Vagina (tissue), 2 donors: ENCODE results near the gene ISG20. TPM values are rescaled to one million over a fixed set of nuclear protein-coding genes. Genes with fewer than 3 reads are reported as not detected.

Source experiments
- DNase-seq, 2 donors: peaks; one replicate each; pipeline ENCODE4 v3.0.0-alpha.2; 2017; ENCODE audit errors: extremely low spot score in 2 of 2
- H3K27ac ChIP-seq: fragments of 200-600 bp; sonication (generic); one replicate; pipeline ENCODE4 v1.5.1; 2019
- H3K27me3 ChIP-seq: fragments of 200-600 bp; sonication (generic); one replicate; pipeline ENCODE4 v1.5.1; 2019
- H3K36me3 ChIP-seq, 2 donors: fragments of 200-600 bp; sonication (generic); one replicate each; pipeline ENCODE4 v1.5.1; 2017 to 2019
- H3K4me1 ChIP-seq: fragments of 200-600 bp; sonication (generic); one replicate; pipeline ENCODE4 v1.5.1; 2019
- H3K4me3 ChIP-seq, 2 donors: fragments of 200-600 bp; sonication (generic); 1 replicate in 1 of 2; 2 replicates in 1 of 2; pipeline ENCODE4 v1.5.1; 2016 to 2019
- H3K9me3 ChIP-seq: fragments of 200-600 bp; sonication (generic); one replicate; pipeline ENCODE4 v1.5.1; 2019
- POLR2A ChIP-seq, 2 donors: fragments of 450-650 bp; IDR thresholded peaks; one replicate each; pipeline ENCODE4 v1.6.1; 2017; ENCODE audit warnings: antibody characterized with exemption in 2 of 2, mild to moderate bottlenecking in 2 of 2, moderate library complexity in 2 of 2
- POLR2AphosphoS5 ChIP-seq, 2 donors: sonication (generic); formaldehyde crosslinking; IDR thresholded peaks; one replicate each; pipeline ENCODE4 v1.9.0; 2017; ENCODE audit warnings: antibody characterized with exemption in 2 of 2, mild to moderate bottlenecking in 2 of 2, low read depth in 1 of 2; ENCODE audit not compliant: insufficient read depth in 1 of 2
- intact Hi-C: fragments of 100-400 bp; cut with DNase I; formaldehyde crosslinking; loops from one replicate; pipeline ENCODE4 v1.15.1; 2023
- total RNA-seq: library from RNA; depleted of rRNA; stranded (reverse); fragments of >200 nt; gene quantifications from one replicate; pipeline ENCODE4 v1.2.3, GENCODE V29; 2016
- TF ChIP-seq, protein P1 (sequence below), 3 experiments: fragments of 450-650 bp in 2 of 3; fragments of 200-600 bp in 1 of 3; sonication (generic) in 1 of 3; IDR thresholded peaks; one replicate each; pipeline ENCODE4 v1.5.1; 2017 to 2019; ENCODE audit warnings: antibody characterized with exemption in 3 of 3, mild to moderate bottlenecking in 2 of 3, moderate library complexity in 2 of 3

Gene ISG20
- total RNA-seq, 1 donor from 2014 or later = 15.7 TPM

DNA sequence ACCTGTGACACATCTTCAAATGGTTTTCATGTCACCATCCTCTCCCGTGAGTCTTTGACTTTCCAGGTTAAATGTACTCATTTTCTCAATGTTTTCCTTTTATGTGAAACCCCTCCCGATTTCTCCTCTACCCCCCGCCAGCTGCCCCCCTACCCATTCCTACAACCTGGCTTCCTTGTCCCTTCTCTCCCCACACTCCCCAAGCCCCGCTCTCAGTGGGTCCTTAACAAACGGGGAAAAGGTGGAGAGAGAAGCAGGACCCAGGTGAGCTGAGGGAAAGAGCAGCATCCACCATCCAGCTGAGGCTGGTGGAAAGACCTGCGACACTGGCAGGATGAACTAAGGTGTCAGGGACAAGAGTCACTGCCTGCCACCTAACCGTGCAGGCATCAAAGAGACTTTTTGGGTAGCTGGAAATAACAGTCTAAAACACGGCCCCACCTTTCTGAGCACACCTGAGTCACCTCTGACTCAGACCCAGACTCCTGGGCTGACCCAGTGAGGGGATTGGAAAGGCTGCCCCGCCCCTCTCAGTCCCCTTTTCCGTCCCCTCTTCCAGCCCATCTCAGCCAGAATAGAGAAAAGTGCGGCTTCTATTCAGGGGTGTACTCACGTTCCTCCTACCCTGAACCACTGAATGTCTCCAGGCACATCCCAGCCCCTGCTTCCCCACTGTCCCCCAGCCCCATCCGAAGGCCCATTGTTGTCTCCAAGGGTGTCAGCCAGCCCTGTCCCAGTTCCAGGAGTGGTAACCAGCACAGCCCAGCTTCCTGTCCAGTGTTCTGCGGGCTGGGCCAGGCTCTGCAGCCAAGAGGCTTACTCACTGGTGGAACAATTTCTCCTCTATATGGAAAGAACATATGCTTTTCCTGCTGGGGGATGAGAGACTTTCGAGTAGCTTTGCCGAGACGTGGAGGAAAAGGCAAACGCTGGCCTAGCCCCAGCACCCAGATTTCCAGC is 20.4 kb downstream of the ISG20 start:
- Histone ChIP-seq H3K4me1 (peaks cover 9% of the 10 kb centered on the region), H3K27ac (no peak overlapping the region), H3K9me3 (no peaks in the 10 kb centered on the region), H3K36me3 (no peaks in the 10 kb centered on the region), H3K4me3 (no peak overlapping the region), H3K27me3 (no peaks in the 10 kb centered on the region)
- no peak for TF ChIP-seq POLR2AphosphoS5 (IDR thresholded peaks at IDR 0.05; ENCODE audit: insufficient read depth in 1 of 2, low read depth in 1 of 2)
- TF ChIP-seq, protein P1, sequence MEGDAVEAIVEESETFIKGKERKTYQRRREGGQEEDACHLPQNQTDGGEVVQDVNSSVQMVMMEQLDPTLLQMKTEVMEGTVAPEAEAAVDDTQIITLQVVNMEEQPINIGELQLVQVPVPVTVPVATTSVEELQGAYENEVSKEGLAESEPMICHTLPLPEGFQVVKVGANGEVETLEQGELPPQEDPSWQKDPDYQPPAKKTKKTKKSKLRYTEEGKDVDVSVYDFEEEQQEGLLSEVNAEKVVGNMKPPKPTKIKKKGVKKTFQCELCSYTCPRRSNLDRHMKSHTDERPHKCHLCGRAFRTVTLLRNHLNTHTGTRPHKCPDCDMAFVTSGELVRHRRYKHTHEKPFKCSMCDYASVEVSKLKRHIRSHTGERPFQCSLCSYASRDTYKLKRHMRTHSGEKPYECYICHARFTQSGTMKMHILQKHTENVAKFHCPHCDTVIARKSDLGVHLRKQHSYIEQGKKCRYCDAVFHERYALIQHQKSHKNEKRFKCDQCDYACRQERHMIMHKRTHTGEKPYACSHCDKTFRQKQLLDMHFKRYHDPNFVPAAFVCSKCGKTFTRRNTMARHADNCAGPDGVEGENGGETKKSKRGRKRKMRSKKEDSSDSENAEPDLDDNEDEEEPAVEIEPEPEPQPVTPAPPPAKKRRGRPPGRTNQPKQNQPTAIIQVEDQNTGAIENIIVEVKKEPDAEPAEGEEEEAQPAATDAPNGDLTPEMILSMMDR (IDR thresholded peaks at IDR 0.05) = no peak
- TF ChIP-seq POLR2A (IDR thresholded peaks at IDR 0.05) = no peak
- DNase-seq = peak in 1 of 2 donors; percentile 93
- intact Hi-C loops = loop anchor here (5.0 kb wide), 1 partner anchor 173 kb away; no protein-coding TSS in a partner anchor

DNA sequence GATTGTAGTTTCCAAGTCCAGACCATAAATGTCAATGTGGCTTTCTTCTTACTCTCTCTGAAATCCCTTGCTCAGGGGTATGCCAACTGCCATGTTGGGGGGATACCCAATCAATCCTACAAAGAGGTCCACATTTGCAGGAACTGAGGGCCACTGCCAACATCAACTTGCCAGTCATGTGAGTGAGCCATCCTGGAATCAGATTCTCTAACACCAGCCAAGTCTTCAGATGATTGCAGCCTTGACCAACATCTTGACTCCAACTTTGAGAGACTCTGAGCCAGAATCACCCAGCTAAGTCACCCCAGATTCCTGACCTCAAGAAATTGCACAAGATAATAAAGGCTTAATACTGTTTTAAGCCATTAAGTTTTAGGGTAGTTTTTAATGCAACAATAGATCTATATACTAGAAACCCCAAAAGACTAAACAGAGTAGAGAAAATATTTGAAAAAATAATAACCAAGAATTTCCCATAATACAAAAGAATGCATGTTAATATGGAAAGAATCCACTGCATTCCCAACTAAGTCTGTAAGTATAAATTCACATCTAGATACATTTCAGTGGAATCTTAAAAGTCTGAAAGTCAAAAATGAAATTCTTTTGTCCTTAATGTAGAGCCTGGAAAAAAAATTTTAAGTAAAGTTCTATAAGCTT is 22.4 kb downstream of the ISG20 start:
- Histone ChIP-seq H3K9me3 (no peaks in the 10 kb centered on the region), H3K27ac (no peak overlapping the region), H3K4me1 (peaks cover 9% of the 10 kb centered on the region), H3K27me3 (no peaks in the 10 kb centered on the region), H3K36me3 (no peaks in the 10 kb centered on the region), H3K4me3 (no peak overlapping the region)
- intact Hi-C loops = no loop called here
- no peak for TF ChIP-seq POLR2AphosphoS5 (IDR thresholded peaks at IDR 0.05; ENCODE audit: insufficient read depth in 1 of 2, low read depth in 1 of 2)
- DNase-seq = no peak

DNA sequence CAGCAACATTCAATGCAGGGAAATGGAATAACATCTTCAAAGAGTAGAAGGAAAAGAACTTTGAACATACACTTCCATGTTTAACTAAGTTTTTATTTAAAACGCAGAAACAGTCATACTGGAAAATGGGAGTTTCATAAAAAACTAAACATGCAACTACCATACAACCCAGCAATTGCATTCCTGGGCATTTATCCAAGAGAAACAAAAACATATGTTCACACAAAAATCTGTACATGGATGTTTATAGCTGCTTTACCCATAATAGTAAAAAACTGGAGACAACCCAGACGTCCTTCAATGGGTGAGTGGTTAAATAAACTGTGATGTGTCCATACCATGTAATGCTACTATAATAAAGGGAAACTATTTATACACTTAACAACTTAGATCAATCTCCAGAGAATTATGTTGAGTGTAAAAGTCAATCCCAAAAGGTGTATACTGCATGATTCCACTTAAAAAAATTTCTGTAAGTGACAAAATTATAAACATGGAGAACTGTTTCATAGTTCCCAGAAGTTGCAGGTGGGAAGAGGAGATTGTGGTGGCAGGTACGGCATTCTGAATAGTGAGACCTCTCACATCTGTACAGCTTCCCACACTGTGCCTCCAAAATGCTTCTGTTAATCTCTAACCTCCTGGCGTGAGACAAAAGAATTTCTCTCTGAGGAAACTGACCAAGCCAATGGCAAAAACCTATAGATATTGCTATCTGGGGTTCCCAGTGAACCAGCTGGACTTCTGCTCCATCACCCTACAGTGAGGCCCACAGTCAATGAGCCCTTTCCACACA is 23.1 kb downstream of the ISG20 start:
- H3K4me3 ChIP-seq = no peak overlapping the region
- no peak for DNase-seq
- H3K9me3 ChIP-seq = no peaks in the 10 kb centered on the region

DNA sequence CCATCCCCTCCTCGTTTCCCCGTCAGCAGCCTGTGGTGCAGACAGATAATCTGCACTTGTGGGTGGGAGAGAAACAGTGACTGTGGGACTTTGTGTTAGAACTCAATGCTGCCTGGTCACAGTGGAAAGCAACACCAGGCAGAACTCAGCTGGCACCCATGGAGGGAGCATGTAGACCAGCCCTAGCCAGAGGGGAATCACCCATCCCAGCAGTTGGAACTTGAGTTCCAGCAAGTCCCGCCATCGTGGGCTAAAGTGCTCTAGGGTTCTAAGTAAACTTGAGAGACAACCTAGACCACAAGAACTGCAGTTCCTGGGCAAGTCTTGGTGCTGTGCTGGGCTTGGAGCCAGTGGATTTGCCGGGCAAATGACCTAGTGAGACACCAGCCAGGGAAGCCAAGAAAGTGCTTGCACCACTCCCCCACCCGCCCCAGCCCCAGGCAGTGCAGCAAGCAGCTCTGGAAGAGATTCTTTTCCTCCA is 24.4 kb downstream of the ISG20 start:
- H3K27ac ChIP-seq = no peak overlapping the region
- peak in 1 of 2 donors; percentile 89 for DNase-seq
- TF ChIP-seq, protein P1 (IDR thresholded peaks at IDR 0.05) = no peak
- TF ChIP-seq POLR2A (IDR thresholded peaks at IDR 0.05) = no peak
- H3K4me3 ChIP-seq = no peak overlapping the region
- H3K36me3 ChIP-seq = no peaks in the 10 kb centered on the region
- H3K9me3 ChIP-seq = no peaks in the 10 kb centered on the region
- H3K27me3 ChIP-seq = no peaks in the 10 kb centered on the region
- intact Hi-C loops = no loop called here
- peaks cover 9% of the 10 kb centered on the region for H3K4me1 ChIP-seq

More for the DNA sequence above, 23.1 kb downstream of the ISG20 start:
- H3K36me3 ChIP-seq = no peaks in the 10 kb centered on the region
- H3K27me3 ChIP-seq = no peaks in the 10 kb centered on the region
- intact Hi-C loops = no loop called here
- no peak for TF ChIP-seq POLR2AphosphoS5 (IDR thresholded peaks at IDR 0.05; ENCODE audit: insufficient read depth in 1 of 2, low read depth in 1 of 2)
- TF ChIP-seq, protein P1 (IDR thresholded peaks at IDR 0.05) = no peak
- TF ChIP-seq POLR2A (IDR thresholded peaks at IDR 0.05) = no peak
- peaks cover 9% of the 10 kb centered on the region for H3K4me1 ChIP-seq
- H3K27ac ChIP-seq = no peak overlapping the region

DNA sequence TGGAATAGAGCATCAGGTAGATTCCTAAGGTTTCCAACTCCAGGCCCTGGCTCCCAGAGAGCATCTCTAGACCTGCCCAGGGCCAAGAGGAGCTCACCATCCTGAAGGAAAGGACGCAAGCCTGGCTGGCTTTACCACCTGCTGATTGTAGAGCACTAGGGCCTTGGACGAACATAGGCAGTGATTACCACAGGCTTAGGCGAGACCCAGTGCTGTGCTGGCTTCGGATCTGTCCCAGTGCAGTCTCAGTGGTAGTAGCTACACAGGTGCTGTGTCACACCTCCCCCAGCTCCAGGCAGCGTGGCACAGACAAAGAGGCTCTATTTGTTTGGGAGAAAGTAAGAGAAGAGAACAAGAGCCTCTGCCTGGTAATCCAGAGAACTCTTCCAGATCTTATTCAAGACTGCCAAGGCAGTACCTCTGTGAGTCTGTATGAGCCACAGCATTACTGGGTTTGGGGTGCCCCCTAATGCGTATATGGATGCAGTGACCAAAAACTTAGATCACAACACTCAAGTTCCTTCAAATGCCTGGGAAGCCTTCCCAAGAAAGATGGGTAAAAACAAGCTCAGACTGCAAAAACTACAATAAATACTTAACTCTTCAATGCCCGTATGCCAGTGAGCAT is 25.4 kb downstream of the ISG20 start:
- H3K4me1 ChIP-seq = peaks cover 8% of the 10 kb centered on the region
- DNase-seq = peak in 1 of 2 donors; percentile 55
- intact Hi-C loops = no loop called here
- H3K36me3 ChIP-seq = no peaks in the 10 kb centered on the region
- no peak for TF ChIP-seq POLR2A (IDR thresholded peaks at IDR 0.05)
- TF ChIP-seq POLR2AphosphoS5 (IDR thresholded peaks at IDR 0.05; ENCODE audit: insufficient read depth in 1 of 2, low read depth in 1 of 2) = no peak
- TF ChIP-seq, protein P1 (IDR thresholded peaks at IDR 0.05) = no peak
- H3K9me3 ChIP-seq = no peaks in the 10 kb centered on the region
- no peaks in the 10 kb centered on the region for H3K27me3 ChIP-seq
- no peak overlapping the region for H3K27ac ChIP-seq
- H3K4me3 ChIP-seq = no peak overlapping the region
